DMS79 treated with DMSO at 0.1 percent for 48 hours (cell line): ENCODE data around the gene SLC6A8.

Source experiments
- DNase-seq: peaks from one replicate; lab custom pipeline; 2025; lab: John Stamatoyannopoulos, UW

The SLC6A8 gene

DNA sequence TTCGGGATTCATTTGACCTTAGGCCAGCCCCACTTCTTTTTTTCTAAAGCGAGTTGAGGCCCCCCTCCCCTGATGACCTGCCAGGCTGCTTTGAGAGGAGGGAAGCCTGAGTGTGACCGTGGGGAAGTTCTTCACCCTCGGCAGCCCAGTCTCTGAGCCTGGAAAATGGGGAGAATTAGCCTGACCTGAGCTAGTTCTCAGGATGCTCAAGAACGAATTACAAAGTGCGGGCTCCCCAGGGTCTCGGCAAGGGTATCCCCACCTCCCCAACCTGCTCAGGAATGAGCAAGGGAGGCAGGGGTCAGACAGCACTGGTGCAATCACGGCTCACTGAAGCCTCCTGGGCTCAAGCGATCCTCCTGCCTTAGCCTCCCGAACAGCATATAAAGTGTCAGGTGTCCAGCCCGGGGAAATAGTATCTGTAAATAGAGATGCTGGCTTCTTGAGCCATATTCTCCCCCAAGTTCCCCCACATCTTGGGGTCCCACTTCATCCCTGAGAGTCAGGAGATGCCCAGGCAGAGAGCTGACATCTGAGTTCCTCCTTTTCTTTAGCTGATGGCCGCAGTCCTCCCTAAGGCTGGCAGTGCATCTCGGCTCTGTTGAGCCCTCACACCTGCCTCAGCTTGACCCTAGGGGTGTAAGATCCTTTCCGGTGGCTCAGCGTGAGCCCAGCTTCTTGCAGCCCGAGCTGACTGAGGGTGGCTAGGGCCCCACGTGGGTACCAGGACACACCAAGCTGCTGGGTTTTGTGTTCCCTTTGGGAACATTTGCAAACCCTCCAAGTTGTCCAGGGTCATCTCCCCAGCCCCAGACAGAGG lies 39.2 kb upstream of the SLC6A8 start:
- DNase-seq: no peak

DNA sequence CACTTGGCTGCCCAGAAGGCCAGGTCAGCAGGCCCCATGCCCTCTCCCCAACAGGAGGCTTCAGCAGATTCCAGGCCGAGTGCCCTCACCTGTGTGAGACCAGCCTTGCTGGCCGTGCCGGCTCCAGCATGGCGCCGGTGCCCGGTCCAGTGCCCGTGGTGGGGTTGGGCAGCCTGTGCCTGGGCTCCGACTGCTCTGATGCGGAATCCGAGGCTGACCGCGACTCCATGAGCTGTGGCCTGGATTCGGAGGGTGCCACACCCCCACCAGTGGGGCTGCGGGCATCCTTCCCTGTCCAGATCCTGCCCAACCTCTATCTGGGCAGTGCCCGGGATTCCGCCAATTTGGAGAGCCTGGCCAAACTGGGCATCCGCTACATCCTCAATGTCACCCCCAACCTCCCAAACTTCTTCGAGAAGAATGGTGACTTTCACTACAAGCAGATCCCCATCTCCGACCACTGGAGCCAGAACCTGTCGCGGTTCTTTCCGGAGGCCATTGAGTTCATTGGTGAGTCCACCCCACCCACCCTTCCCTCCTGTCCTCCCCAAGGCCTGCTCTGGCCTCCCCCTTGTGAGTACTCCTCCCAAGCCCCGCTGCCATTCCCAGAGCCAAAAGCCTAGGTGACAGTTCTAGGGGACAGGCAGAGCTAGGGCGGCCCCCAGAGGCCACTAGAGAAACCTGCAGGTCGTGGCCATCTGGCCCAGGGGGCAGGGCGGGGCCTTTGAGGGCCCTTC lies 38.4 kb upstream of the SLC6A8 start:
- no peak for DNase-seq

DNA sequence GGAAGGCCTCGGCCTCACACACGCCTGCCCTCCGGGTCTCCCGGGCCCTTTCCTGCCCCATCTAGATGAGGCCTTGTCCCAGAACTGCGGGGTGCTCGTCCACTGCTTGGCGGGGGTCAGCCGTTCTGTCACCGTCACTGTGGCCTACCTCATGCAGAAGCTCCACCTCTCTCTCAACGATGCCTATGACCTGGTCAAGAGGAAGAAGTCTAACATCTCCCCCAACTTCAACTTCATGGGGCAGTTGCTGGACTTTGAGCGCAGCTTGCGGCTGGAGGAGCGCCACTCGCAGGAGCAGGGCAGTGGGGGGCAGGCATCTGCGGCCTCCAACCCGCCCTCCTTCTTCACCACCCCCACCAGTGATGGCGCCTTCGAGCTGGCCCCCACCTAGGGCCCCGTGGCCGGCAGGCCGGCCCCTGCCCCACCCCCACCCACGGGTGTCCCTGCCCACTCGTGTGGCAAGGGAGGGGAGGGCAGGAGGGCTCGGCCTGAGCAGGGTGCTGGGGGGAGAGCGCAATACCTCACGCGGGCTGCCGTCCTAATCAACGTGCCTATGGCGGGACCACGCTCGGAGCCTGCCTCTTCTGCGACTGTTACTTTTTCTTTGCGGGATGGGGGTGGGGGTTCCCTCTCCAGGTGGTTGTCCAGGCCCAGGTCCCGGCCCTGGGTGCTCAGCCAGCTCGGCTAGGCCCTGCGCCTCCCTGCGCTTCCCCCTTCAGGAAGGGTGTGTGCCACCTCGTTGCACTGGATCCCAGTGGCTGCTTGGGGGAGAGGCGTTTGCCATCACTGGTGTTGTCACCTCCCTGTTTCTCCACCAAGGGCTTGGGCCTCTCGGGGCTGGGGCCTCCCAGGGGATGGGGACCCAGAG lies 37.6 kb upstream of the SLC6A8 start:
- DNase-seq: no peak

DNA sequence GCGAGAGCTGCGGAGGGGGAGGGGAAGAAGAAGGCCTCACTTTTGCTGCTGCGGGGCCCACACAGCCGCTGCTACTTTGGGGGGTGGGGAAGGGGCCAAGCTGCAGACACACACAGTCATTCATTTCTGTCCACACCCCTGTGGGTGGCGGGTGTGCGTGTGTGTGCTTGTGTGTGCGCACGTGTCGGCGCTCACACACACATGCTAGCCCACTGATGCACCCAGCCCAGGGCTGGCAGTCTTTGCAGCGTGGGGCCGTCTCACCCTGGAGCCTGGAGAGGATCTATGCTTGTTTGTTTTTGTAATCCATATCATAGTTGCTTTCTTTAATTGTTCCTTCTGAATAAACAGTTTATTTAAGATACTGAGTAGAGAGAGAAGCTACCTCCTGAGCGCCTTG lies 36.8 kb upstream of the SLC6A8 start:
- no peak for DNase-seq

DNA sequence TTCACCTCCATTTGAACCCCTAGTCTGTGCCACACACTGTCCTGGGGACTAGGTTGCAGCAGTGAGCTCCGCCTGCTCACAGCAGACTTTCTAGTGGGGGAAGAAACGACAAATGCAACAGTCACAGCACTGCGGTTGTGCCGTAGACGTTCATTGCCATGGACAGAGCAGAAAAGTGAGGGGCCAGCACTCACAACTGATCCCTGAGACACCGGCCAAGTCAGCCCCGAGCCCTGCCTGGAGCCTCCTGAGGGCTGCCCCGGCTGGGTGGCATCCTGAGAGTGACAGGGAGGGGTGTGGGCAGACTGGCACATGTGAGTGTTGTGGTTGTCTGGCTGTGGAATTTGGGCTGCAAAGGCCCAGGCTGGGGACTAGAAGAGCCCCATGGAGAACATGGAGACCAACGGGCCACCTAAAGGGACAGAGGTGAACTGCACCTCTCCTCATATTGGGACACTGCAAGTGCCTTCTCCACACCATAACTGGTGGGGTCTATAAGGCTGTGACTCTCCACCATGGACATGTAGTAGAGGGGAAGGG lies 36.1 kb upstream of the SLC6A8 start:
- no peak for DNase-seq

DNA sequence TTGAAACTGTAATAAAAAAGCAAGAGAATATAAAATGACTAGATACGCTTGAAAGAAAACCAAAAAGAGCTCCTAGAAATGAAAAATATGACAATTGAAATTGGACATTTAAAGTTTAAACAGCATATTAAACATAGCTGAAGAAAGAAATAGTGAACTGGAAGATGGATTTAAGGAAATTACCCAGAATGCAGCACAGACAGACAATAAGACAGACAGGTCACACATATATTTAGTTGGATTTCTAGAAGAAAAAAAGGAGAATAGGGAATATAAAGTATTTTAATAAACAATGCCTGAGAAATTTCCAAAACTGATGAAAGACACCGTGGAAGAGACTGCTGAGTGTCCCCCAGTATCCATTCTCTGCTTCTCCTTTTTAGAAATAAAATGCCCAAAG lies 34.2 kb upstream of the SLC6A8 start:
- no peak for DNase-seq

DNA sequence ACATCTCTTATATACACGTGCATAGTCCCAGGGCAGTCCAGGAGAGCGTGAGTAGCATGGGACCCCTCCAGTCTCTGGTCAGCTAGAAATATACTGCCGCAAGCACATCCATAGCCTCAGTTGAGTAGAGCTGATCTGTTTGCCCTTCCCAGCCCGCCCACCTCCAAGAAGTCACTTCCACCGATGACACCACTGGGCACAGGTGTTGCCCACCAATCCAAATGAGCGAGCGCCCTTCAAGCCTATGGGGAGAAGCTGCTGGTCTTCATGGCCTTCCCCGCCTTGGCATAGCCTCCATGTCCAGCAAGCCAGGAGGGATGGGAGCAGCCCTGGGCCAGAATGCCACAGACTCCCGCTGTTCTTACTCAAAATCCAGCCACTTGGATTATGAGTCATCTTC lies 30.6 kb upstream of the SLC6A8 start:
- no peak for DNase-seq

DNA sequence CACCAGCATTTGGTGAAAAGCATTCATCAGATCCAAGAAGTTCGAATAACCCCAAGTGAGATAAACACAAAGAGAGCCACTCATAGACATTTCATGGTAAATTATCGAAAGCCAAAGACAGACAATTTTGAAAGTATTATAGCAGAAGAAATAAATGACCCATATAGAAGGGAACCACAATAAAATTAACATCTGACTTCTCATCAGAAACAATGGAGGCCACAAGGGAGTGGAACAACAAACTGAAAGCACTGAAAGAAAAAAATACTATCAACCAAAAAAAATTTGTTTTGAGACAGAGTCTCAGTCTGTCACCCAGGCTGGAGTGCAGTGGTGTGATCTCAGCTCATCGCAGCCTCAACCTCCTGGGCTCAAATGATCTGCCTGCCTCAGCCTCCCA lies 28.5 kb upstream of the SLC6A8 start:
- DNase-seq: no peak

DNA sequence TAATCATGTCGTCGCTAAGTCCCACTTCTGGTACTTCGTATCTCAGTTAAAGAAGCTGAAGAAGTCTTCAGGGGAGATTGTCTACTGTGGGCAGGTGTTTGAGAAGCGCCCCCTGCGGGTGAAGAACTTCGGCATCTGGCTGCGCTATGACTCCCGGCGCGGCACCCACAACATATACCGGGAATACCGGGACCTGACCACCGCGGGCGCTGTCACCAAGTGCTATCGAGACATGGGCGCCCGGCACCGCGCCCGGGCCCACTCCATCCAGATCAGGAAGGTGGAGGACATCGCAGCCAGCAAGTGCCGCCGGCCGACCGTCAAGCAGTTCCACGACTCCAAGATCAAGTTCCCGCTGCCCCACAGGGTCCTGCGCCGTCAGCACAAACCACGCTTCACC lies 25.5 kb upstream of the SLC6A8 start:
- DNase-seq: no peak

DNA sequence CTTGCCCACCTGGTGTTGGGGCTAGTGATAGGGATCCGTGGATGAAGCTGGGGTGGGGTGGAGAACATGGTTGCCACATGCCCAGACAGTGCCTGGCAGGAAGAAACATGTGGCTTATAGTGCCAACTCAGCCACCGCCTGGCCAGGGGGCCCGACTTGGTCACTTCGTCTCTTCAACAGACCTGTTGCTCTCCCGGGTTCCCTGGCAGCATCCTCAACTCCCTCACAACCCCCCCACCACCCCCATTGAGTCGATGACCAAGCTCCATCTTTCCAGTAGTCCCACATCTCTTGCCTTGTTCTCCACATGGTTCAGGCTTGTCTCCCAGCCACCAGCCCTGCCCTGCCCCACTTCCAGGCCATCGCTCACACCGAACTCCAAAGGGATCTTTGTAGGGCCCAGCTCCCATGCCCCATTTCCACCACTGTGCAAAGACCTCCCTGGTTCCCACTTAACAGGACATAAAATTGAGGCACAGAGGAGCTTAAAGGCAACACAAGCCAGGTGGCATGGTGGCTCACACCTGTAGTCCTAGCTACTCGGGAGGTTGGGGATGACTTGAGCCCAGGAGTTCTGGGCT lies 21.9 kb upstream of the SLC6A8 start:
- DNase-seq: no peak

DNA sequence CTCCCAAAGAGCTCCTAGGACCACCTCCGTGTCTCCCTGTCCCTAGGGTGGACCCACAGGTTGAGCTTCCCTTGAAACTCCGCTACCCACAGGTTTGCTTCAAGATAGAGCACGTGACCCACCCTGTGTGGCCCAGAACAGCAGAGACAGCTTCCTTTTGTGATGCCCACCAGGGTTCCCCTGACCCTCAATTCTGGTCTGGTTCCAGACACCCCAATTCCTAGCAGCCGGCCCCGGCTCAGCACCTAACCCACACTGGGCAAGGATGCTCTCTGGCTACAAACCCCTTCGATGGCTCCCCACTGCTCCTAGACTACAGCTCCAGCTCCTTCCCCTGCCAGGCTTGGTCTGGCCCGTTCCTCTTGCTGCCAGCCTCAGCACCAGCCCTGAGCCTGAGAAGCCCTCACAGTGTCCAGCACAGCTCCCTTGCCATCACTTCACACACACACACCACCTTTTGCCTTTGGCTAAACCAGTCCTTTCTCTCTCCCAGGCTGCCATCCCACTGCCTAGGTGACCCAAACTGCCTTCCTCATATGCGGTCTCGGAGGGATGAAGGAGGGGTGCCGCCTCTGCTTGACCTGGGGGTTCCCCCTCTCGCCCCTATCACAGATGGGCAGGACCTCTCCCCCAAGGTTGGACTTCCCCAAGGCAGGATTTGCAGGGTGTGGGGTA lies 20.3 kb upstream of the SLC6A8 start:
- DNase-seq: no peak

DNA sequence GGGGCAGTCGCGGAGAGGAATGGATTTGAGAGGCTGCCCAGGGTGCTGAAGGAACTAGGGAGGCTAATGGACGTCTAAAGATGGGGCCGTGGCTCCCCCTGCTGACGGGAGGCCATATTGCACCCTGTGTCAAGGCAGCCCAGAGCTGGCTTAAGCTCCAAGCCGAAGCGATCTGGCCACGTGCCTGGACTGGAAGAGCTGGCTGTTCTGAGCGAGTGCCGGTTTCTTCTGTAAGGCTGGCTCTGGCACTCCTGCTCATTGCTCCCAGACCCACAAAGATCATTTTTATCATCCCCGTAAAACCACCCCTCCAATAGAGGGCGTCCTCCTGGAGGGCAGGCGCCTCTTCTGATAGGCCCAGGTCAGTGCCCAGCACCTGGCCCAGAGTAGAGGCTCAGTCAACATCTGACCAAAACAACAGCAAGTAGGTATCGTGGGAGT lies 19.8 kb upstream of the SLC6A8 start:
- peak; percentile 62 for DNase-seq

DNA sequence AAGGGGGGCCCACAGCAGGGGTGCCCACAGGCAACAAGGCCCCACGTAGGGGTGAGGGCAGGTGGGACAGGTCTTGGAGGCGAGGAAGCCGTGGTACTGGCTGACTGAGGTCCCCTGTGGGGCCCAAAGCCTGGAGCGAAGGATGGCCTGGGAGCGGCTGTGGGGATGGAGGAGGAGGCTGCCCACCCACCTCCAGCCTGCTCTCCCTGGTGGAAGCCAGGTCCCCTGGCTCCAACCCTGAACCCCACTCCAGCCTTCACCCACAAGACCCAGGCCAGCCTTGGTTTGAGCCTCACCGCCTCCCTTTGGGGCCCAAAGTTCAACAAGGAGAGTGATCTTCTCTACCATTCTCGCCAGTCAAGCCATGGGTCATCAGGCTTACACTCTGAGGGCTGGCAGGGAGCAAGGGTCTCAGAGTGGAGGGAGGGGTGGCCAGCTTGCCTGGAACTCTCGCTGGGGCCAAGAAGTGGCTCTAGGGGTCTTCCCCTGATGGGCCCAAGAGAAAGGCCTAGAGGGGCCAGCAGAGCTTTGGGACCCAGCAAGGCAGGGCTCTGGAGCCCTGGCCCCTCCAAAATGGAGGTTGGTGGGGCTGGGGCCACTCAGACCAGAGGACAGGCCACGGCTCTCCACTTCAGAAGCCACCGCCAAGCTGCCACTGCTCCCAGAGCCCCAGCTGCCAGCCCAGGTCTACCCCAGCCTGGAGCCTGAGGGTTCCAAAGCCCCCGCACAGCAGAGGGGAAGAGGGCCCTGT lies 19.1 kb upstream of the SLC6A8 start:
- DNase-seq: no peak

DNA sequence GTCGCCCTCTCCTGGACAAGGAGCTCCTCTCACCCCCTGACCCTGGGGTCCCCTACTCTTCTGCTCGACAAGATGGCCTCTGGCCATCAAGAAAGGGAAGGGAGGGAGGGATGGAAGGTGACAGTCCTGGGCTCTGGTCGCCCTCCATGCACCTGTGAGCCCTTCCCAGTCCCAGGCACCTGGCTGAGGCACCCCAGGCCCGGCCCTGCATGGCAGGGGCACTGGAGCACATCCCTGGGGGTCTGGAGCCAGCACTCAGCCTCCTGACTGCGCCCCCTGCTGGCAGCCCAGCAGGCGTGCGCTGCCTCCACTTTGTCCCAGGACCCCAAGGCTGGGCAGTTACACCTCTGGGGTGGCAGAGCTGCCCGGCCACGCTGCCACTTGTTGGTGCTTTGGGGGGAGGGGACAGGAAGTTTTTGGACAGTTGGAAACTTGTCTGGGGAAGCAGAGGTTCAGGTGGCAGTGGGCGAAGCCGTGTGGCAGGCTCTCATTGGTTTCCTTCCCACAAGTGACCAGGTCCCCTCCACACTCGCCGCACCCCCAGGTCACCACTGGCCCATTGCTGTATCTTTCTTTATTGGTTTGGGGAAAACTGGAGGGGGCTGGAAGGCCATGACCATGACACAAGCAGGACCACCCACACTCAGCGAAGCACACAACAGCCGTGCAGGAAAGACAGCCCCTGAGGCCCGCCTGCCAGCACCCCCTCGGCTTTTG lies 18.4 kb upstream of the SLC6A8 start:
- no peak for DNase-seq

DNA sequence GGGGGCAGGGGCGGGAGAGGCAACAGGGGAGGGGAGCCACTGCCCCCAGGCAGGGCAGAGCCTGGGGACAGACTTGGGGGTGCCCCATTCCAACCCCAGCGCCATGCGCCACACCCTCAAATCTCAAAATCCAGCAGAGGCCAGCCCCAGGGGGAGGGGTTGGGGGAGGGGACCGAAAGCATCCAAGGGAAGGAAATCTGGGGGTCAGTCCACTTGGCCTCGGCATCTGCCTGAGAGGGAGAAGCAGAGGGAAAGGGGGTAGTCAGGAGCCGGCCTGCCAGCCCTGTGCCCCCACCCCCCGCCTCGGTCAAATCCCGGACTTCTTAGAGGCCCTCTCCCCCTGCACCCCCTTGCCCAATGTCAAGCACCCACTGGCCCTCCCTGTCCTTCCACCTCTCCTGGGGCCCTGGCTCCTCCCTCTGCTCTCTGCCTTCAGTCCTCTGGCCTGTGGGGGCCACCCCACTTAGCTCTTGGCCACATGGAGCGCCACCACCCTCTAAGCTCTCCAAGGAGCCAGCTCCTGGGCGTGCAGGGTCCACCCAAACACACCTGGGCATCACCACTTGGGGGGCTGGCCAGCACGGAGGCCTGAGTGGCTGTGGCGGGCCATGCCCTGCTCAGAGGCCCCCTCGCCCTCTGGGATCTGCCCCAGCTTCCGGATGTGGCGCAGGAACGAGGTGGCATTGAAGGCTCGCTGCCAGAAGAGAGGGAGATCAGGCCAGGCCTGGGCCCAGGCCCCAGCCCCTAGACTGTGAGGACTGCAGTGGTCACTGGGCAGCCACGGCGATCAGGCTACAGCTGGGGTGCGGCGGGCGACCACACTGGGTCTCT lies 17.6 kb upstream of the SLC6A8 start:
- no peak for DNase-seq

DNA sequence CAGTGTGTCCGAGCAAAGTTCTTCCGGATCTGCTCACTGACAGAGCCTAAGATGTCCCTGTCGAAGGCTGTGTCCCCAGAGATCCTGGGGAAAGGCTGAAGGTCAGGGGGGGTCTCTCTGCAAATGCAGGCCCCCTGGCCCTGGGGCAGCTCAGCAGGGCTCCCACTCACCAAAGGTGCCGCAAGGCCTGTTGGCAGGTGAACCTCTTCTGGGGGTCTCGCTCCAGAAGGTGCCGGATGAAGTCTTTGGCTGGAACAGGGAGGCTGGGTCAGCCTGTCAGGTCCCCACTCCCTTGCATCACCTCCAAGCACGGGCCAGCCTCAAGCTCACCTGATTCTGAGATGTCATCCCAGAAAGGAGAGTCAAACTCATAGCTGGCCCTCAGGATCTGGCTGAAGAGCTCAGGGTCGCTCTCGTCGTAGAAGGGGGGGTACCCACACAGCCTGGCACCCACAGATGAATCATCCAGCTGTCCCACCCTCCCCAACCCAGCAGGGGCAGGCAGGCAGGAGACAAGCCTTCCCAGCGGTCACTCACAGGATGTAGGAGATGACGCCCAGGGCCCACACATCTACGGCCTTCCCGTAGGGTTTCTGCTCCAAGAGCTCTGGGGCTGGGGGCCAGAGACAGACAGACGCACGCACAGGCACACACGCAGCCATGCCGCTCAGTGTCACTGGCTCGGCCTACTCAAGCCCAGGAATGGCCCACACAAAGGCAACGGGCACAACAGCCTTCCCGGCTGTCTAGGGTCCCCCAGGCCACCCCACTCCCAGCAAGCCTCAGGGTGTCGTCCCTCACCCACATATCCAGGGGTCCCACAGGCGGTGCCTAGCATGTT lies 16.8 kb upstream of the SLC6A8 start:
- no peak for DNase-seq

DNA sequence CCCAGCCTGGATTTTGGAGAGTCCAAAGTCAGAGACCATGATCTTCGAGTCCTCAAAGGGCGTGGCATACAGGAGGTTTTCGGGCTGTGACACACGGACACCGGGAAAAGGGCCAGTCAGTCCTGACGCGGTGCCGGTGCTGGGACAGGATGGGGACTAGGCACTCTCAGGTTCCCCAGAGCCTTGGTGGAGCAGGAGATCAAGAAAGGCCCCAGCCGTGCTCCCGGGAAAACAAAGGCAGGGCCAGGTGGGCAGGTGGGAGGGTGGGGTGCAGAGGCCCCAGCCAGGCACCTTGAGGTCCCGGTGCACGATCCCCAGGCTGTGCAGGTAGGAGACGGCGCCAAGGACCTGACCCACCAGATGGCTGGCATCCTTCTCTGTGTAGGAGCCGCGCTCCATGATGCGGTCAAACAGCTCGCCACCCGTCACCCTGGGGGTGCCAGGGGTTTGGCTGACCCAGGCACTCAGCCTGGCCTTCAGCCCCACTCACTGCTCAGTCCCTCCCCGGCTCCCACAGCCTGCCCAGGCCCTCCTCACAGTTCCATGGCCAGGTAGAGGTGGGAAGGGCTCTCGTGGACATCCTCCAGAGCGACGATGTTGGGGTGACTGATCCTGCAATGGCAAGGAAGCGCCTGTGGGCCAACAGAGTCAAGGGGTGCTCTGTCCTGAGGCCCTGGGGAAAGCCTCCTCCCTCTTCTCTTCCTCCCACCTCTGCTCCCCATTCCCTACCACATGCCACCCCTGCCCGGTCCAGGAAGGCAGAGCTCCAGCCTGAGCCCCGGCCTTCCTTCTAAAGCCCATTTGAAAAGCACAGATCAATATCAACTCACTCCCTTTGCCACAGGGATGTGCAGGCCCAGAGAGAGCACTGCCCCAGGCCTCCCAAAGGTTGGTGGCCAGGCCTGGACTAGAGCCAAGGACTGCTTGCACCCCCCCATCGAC lies 15.9 kb upstream of the SLC6A8 start:
- no peak for DNase-seq
